SU-DHL-6 (cell line): ENCODE measurements around the gene ATP6V1C2.

ENCODE experiments used
- EZH2phosphoT487 ChIP-seq: fragments of 200-600 bp; sonication (generic), shearing (Covaris generic); conservative IDR thresholded peaks from 2 replicates; pipeline ENCODE4 v1.6.1; 2018; ENCODE audit warnings: mild to moderate bottlenecking, antibody characterized with exemption, low read length, moderate library complexity, mixed read lengths
- TF ChIP-seq, protein P1 (sequence below): fragments of 200-600 bp; sonication (generic); IDR thresholded peaks from one replicate; pipeline ENCODE4 v1.5.1; 2017; ENCODE audit warnings: antibody characterized with exemption, mild to moderate bottlenecking, low read length, moderate library complexity; ENCODE audit not compliant: insufficient read depth, poor library complexity, severe bottlenecking

DNA sequence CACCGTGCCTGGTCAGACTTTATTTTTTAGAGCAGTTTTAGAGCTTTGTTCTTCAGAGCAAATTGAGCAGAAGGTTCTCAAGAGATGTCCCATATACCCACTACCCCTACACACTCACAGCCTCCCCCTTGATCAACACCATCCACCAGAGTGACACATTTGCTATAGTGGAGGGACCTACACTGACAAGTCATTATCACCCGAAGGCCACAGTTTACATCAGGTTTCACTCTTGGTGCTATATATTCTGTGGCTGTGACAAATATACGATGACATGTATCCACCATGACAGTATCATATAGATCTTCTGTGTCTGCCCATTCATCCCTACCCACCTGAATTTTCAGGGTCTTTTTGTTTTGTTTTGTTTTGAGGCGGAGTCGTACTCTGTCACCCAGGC, 15.4 kb upstream of the ATP6V1C2 start:
- TF ChIP-seq, protein P1, sequence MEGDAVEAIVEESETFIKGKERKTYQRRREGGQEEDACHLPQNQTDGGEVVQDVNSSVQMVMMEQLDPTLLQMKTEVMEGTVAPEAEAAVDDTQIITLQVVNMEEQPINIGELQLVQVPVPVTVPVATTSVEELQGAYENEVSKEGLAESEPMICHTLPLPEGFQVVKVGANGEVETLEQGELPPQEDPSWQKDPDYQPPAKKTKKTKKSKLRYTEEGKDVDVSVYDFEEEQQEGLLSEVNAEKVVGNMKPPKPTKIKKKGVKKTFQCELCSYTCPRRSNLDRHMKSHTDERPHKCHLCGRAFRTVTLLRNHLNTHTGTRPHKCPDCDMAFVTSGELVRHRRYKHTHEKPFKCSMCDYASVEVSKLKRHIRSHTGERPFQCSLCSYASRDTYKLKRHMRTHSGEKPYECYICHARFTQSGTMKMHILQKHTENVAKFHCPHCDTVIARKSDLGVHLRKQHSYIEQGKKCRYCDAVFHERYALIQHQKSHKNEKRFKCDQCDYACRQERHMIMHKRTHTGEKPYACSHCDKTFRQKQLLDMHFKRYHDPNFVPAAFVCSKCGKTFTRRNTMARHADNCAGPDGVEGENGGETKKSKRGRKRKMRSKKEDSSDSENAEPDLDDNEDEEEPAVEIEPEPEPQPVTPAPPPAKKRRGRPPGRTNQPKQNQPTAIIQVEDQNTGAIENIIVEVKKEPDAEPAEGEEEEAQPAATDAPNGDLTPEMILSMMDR, result no peak
- no peak for TF ChIP-seq EZH2phosphoT487
